ENCODE data around the gene C9orf50.
"Not testable (repeated sequence)": the region's sequence is repeated elsewhere in the genome, so short reads cannot be mapped to it uniquely, and the experiment has no call there.

C9orf50 gene

DNA sequence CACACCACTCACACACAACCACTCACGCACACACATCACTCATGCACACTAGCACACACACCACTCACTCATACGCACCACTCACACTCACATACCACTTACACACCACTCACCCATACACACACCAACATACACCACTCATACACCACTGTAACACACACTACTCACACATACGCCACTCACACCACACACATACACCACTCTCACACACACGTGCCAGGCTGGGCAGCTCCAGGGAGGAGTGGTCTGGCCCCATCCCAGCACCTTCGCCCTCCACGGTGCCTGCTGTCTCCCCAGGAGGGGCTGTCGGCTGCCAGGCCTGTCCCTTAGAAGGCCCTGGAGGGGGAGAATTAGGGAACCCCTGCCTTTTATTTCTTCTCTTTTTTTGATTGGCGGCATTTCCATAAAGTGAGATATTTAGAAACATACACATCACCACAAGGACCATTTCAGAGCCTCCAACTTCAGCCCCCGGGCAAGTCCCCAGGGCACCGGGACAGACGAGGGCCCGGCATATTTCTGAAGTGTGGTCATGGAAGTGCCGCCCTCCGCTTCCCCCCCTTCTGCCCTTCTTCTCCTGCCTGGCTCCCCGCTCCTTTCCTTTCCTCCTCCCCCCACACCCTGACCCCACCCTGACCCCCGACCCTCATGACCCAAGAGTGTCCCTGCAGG is 27.3 kb upstream of the C9orf50 start:
- no peak for DNase-seq

DNA sequence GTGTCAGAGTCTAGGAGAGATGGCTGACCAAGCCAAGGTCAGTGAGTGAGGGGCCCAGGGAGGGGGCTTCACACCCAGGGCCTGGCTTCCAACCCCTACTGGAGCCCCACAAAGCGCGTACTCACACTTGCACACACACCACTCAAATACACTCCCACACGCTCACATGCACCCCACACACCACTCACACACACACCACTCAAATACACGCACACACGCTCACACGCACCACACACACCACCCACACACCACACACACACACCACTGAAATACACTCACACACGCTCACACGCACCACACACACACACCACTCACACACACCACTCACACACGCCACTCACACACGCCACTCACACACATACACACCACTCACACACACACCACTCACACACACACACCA is 26.7 kb upstream of the C9orf50 start:
- no peak for DNase-seq

DNA sequence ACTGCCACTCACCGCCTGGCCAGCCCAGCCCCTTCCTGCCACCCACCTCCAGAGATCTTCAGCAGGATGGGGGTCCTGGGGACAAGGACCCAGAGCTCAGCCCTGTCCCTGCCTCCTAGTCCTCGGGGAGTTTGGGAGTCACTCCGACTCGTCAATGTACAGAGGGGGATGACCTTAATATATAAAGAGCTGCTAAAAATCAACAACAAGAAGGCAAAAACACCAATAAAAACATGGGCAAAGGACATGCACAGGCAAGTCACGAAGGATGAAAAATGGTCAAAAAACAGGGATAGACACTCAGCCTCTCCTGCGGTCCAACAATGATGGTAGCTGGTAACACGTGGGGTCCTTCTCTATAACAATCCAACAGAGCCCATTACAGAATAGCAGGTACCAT is 25.8 kb upstream of the C9orf50 start:
- DNase-seq = no peak

DNA sequence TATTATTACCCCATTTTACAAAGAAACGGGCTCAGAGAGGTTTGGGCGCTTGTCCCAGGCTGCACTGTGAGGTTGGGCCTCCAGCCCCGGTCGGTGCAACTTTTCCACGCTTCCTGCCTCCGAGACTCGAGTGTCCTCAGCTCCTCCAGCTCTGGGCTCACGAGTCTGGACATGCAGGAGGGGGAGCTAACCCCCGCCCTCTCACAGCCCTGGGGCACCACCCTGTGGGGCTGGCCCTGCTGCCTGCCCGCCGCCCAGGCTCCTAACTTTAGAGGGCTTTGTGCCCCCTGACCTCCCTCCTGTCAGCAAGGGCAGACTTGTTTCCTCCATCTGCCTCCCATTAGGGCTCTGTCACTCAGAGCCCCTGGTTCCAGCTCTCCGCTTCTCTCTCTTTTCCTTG is 25.4 kb upstream of the C9orf50 start:
- DNase-seq = no peak

DNA sequence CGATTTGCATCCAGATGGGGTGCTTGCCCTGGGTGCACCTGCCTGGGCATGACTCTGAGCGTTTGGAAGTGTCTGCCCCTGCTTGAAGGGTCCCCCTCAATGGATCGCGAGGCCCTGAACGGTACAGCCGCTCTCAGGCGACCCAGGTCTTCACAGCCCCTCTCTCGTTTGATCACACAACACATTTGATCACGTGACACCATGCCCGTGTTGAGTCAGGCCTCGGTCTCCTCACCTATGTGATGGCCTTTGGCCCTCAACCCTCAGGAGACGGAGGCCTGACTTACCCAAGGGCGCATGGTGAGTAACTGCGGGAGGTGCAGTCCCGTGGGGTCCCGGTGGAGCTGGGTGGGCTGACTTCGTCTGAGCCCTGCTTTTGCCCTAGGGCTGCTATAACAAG is 24.0 kb upstream of the C9orf50 start:
- no peak for DNase-seq

DNA sequence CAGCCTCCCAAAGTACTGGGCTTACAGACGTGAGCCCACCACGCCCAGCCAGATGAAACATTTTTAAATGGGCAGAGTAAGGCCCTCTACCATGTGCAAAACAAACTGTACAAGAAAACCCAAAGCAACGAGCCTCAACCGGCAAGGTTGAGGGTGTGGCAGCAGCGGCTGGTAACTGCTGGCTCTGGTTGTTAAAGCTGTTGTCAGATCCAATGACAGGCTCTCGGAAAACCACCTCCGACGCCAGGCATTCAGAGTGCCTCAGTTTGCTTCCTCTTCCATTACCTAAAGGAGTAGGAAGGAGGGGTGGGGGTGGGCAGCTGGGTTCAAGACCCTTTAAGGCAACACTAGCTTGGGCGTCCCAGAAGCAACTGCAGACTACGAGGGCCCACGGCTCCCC is 23.5 kb upstream of the C9orf50 start:
- DNase-seq = no peak

DNA sequence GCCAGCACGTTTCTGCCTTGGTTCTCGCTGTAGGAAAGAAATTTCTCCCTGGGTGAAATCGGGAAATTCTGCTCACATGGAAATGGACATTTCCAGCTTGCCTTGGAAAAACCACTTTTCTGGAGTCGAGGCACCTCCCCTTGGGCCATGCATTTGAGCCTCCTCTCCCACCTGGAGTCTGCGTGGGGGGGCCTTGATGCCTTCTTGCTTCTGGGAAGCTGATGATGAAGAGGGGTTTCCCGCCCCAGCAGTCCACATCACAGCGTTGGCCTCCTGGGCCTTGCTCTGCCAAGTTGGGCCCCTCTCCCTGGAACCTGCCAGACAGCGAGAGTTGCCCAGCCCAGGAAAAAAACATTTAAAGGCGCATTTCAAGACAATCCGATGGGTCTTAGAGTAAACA is 22.8 kb upstream of the C9orf50 start:
- no peak for DNase-seq

DNA sequence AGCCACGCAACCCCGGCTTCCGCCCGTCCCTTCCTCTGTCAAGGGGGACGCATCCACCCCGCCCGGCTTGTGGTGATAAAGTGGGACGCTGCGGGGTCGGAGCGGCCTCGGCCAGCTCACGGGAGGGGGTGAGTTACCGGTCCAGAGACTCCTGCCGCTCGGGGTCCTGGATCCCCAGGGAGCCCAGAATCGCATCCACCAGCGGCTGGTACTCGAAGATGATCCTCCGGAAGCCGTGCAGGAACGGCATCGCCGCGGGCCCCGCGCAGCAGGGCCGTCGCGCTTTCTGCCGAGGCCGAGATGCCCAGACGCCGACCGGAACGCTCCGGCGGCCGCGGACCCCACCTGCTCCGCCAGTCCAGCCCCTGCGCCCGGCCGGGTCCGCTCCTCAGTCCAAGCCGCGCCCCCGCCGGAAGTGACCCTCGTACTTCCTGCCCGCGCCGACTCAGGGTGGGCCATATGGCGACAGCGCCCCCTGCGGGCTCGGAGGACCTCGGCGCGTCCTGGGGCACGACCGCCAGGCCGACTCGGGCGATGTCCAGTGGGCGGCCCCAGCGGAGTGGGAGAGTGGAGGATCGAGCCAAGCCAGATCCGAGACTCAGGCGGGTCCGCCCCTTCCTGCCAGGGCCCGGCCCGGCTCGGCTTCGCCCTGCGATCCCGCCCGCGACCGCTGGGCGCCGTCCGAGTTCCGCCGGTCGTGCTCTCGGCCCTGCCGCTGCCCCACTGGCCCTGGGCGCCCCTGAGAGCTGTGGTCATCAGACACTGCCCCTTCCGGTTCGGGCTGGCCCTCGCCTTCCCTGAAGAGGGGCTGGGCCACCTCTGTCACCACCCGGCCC is 21.1 kb upstream of the C9orf50 start, which contains the start of gene ASB6:
ASB6 (minus strand) TSS at position 402 of the 836 bp plus-strand sequence; CDS start at position 250, 152 bp downstream.
- DNase-seq = peak; percentile 92

DNA sequence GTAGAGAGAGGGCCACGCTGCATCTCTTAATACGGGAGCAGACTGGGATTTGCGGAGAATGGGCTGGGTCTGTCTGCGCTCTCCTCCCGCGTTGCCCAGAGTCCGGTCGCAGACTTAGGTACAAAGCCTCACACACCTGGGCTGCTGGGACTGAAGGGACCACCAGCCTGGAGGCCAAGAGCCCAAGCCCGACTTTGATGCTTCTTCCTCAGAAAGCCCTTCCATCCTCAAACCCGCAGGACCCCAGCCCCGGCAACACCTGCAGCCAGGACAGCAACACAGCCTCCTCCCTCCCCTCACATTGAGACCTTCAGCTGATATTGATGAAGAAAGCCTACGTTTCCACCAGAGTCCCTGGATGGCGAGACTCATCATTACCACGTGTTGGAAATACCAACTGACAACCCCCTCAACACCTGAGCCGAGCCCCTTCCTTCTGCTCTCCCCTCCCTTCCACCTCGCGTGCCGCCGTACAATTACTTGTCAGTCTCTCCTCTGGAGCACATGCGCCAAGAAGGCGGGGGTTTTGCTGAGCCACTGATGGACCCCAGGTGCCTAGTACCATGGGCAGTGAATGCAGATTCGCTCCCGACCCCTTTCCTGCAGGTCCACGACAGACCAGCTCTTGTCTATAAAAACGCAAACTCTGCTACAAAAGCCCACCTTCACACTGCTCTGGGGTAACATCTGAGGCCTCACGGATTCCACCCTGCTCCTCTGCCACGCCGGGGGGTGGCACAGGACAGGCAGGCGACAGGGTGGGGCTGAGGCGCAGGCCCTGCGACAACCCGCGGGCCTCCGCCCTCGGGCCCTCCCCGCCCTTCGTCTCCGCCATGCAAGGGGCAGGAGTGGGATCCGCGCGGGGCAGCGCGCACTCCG is 20.2 kb upstream of the C9orf50 start:
- no peak for DNase-seq

DNA sequence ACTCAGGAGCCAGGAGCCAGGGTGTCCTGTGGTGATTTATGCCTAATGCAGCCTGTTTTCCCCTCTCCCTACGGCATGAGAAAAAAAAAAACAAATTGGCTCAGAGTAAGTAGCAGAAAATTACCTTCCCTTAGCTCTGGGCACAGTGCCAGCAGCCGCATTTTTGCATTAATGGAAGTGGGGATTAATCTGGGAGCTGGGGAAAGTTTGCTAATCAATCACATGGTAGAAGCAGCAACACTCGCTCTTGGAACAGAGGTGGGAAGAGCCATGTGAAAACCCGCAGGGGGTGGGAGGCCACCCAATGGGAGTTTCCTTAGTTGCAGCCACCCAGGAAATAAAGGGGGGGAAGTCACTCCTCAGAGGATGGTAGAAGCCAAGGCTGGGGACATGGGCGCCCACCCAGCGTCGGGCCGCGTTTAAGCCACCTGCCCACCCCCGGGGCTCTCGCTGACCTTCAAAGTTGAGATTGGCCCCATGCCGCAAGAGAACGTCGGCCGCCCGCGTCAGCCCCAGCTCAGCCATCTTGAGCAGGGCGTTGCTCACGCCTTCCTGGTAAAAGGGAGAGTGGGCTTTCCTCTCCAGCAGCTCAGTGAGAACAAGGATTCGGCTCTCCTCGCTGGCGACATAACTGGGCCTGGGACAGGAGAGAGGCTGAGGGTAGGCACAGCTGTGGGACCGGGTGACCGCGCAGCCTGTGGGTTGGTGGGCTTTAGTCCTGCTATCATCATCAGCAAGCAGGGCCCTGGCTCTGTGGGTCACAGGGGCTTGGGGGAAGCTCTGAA is 19.4 kb upstream of the C9orf50 start:
- DNase-seq = no peak

DNA sequence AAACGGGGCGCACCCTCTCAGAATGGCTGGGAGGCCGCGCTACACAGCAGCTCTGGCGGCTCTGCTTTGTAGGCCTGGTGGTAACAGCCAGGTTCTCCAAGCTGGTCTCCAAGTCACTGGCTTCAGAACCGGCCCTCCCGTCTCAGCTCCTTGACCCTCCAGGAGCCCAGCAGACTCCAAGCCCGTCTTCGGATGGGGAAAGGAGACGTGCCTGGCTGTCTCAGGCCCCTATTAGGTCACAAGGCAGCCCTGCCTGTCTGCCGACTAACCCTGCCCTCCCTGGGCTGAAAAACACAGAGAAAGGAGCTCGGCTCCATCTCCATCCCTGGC is 18.8 kb upstream of the C9orf50 start:
- DNase-seq = no peak

DNA sequence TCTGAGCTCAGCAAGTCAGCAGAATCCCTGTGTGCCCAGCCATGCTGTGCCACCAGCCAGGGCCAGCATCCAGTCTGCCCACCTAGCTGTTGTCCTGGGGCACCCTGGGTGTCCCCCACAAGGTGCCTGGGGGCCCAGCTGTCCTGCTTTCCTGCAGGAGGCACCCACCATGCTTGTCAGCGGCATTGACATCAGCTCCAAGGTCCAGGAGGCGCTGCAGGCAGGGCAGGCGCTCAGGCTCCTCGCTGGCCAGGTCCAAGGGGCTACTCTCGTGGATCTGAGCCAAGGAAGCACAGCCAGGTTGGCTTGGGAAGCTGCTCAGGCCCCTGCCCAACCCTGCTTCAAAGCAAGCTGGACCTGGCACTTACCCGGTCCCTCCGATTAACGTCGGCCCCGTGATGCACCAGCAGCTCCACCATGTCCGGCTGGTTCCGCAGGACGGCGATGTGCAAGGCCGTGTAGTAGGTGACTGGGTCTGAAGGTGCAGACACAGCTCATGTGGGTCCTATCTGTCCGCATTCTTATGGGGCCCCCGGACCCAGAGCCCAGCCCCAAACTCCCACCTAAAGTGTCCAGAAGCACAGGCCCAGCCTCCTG is 18.2 kb upstream of the C9orf50 start:
- no peak for DNase-seq

DNA sequence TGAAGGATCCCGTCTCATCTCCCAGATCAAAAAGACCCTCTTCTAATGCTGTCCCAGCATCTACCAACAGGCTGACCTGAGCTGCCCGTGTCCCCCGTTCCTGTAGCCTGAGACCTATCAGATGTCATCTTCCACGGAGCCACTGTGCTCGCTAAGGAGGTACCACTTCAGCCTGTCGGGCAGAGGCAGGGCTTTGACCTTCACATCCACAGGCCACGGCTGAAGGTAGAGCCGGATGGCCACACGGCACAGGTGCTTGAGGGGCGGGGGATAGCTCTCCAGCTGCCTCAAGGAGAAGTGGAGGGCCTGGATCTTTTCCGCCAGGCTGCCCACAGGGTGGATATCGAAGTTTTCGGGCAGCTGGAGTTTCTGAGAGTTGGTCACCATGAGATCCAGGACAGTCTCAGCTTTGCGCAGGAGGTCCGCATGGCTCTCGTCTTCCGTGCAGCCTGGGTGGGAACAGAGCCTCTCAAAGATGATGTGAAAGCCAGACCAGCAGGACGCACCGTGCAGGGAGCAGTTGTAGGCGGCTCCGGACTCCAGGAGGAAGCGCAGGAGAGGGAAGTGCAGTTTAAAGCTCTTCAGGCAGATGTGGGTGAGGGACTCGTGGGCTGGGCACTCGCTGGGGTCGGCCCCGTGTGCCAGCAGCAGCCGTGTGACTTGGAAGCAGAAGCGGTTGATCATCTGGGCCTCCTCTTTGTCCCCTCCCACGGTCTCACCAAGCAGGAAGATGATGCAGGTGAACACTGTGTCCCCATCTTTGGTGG is 17.0 kb upstream of the C9orf50 start:
- no peak for DNase-seq

DNA sequence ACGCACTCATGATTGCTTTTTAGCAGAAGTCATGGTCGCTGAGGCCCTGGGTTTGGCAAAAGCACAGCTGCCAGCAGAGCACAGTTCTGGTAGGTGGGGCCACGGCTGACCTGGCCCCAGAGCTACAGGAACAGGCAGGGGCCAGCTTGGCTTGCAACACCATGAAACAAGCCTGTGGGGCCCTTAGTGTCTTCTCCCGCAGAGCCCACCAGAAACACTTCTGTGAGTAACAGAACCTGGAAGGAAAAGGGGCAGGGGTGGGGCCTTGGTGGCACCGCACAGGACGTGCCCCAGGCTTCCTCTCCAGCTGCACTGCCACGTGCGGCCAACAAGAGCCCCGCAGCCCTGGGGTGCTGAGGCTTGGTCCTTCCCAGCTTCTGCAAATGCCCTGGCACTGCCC is 16.2 kb upstream of the C9orf50 start:
- no peak for DNase-seq

DNA sequence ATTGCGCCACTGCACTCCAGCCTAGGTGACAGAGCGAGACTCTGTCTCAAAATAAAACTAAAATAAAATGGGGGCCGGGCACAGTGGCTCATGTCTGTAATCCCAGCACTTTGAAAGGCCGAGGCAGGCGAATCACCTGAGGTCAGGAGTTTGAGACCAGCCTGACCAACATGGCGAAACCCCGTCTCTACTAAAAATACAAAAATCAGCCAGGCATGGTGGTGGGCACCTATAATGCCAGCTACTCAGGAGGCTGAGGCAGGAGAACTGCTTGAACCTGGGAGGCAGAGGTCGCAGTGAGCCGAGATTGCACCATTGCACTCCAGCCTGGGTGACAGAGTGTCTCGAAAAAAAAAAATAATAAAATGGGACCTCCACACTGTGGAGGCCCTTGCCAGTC is 15.4 kb upstream of the C9orf50 start:
- DNase-seq = not testable (repeated sequence)

DNA sequence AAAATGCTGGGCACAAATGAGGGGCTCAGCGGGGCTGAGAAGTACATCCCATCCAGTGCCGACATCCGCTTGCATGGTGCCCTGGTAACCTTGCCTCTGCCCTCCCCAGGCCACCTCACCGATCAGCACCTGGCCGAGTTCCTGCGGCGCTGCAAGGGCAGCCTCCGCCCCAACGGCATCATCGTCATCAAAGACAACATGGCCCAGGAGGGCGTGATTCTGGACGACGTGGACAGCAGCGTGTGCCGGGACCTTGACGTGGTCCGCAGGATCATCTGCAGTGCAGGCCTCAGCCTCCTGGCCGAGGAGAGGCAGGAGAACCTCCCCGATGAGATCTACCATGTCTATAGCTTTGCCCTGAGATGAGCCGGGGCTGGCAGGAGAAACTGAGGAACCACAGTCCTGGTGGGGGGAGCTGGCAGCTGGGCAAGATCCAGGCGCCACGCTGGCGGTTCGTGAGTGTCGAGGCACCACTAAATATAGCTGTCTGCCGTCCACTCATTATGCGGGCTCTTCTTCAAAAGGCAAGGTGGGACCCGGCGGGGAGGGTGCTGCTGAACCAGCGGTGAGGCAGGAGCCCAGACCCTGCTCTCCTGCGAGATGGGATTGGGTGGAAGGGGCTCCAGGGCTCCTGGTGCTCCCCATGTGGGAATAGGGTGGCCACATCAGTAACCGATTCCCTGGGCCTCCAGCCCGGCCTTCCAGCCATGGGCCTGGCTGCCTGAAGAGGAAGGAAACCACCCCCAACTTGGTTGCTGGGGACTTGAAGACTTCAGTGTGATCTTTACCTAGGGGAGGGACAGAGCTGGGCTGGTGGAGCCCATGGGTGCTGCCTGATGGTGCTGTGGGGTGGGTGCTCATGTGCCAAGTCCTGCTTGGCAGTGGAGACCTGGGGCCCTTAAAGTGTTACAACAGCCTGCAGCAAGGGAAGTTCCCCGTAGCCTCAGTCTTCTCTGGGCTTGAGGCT is 14.5 kb upstream of the C9orf50 start:
- no peak for DNase-seq

DNA sequence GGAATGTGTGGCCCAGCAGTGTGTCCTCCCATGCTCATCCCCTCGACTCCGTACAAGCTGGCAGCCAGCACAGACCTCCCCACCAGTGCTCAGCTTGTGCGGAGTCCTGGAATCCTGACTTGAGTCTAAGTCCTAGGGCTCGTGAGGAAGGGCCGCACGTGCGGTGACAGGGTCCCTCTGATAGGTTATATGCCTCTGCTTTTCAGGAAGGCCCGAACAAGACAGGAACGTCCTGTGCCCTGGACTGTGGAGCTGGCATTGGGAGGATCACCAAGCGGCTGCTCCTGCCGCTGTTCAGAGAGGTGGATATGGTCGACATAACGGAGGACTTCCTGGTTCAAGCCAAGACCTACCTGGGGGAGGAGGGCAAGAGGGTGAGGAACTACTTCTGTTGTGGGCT is 12.9 kb upstream of the C9orf50 start:
- no peak for DNase-seq

DNA sequence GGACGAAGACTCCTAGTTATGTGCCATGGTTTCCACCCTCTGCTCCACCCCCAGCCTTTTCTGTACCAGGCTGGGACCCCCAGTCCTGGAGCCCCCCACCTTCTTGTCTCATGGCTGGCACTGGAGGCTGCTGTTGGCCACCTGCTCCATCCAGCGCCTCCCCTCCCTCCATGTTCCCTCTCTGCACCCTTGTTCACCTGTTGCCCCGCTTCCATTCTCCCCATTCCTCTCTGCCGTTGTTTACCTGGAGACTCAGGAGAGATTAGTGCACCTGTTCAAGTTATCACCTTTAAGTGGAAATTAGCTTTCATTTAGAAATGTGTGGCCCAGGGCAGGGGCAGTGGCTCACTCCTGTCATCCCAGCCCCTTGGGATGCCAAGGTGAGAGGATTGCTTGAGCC is 12.3 kb upstream of the C9orf50 start:
- DNase-seq = no peak

DNA sequence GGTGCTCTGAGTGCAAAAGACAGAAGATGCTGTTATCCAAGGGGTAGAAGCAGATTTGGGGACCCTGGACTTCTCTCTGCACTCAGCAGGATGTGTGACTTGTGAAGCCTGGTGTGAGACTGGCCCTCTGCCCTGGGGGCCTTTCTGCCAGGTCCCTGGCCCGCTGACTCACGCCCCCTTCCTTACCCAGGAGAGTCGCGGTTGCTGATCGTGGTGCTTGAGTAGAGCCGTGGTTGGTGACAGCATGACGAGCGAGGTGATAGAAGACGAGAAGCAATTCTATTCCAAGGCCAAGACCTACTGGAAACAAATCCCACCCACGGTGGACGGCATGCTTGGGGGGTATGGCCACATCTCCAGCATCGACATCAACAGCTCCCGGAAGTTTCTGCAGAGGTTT is 11.6 kb upstream of the C9orf50 start:
- DNase-seq = no peak

DNA sequence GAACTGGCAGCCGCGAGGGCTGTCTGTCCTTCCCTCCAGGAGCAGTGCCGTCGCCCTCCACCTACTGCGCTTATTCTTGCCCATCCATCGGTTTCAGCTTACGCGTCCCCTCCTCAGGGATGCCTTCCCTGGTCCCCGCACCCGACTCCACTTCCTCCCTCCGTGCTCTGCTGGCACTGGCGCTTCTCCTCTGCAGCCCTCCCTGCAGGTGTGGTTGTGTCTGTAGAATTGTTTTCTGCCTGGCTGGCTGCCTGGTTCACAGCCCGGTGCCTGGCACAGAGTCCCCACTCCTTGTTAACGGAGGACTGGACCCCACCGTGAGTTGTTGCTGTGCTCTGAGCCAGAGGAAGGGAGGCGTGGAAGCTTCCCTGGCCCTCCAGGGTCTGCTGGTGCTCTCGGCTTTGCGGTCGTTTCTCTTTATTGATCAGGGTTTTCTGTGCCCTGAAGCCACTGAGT is 10.8 kb upstream of the C9orf50 start:
- DNase-seq = no peak
